Liver (tissue), 9 donors: ENCODE data around the gene DCTN3. TPM values are rescaled to one million over a fixed set of nuclear protein-coding genes. Genes with fewer than 3 reads are reported as not detected.

Source experiments
- DNase-seq: peaks from one replicate; pipeline ENCODE4 v3.0.0-alpha.2; 2017; ENCODE audit warnings: low spot score
- H3K27ac ChIP-seq, 2 donors: one replicate each; pipeline ENCODE4 v1.7.0; 2013; ENCODE audit warnings: inconsistent platforms in 2 of 2, low read length in 2 of 2, control low read depth in 1 of 2, low read depth in 1 of 2, mild to moderate bottlenecking in 1 of 2
- H3K27me3 ChIP-seq, 4 donors: one replicate each; pipeline versions ENCODE4 v1.6.1 to v1.7.0; 2013; ENCODE audit warnings: low read length in 3 of 4, inconsistent platforms in 1 of 4, mild to moderate bottlenecking in 1 of 4, moderate library complexity in 1 of 4; ENCODE audit not compliant: control insufficient read depth in 4 of 4, insufficient read depth in 4 of 4
- H3K36me3 ChIP-seq, 4 donors: one replicate each; pipeline versions ENCODE4 v1.6.1 to v1.7.0; 2013; ENCODE audit warnings: low read length in 3 of 4, mild to moderate bottlenecking in 3 of 4, low read depth in 1 of 4, moderate library complexity in 1 of 4; ENCODE audit not compliant: control insufficient read depth in 4 of 4, insufficient read depth in 3 of 4
- H3K4me1 ChIP-seq, 4 donors: one replicate each; pipeline versions ENCODE4 v1.6.1 to v1.7.0; 2013; ENCODE audit warnings: low read length in 3 of 4, mild to moderate bottlenecking in 3 of 4, moderate library complexity in 1 of 4; ENCODE audit not compliant: control insufficient read depth in 4 of 4, insufficient read depth in 4 of 4
- H3K4me3 ChIP-seq, 3 donors: one replicate each; pipeline versions ENCODE4 v1.6.1 to v1.7.0; 2013; ENCODE audit warnings: low read length in 3 of 3, control low read depth in 1 of 3, low read depth in 1 of 3, mild to moderate bottlenecking in 1 of 3
- H3K9ac ChIP-seq, 2 donors: one replicate each; pipeline ENCODE4 v1.7.0; 2013; ENCODE audit warnings: low read length in 2 of 2, mild to moderate bottlenecking in 2 of 2, moderate library complexity in 2 of 2, control low read depth in 1 of 2, low read depth in 1 of 2
- H3K9me3 ChIP-seq, 4 donors: one replicate each; pipeline versions ENCODE4 v1.6.1 to v1.7.0; 2013; ENCODE audit warnings: low read length in 3 of 4; ENCODE audit not compliant: control insufficient read depth in 4 of 4
- EGR1 ChIP-seq, 2 donors: IDR thresholded peaks; 2 replicates each; pipeline ENCODE4 v1.6.1; 2016 to 2018; ENCODE audit warnings: antibody characterized with exemption in 2 of 2, low read depth in 2 of 2
- FOXA1 ChIP-seq: IDR thresholded peaks from 2 replicates; pipeline ENCODE4 v1.6.1; 2016; ENCODE audit warnings: antibody characterized with exemption
- FOXA2 ChIP-seq: IDR thresholded peaks from 2 replicates; pipeline ENCODE4 v1.6.1; 2016; ENCODE audit warnings: antibody characterized with exemption
- GABPA ChIP-seq, 2 donors: IDR thresholded peaks in 1 of 2; conservative IDR thresholded peaks in 1 of 2; 2 replicates each; pipeline ENCODE4 v1.6.1; 2016; ENCODE audit warnings: antibody characterized with exemption in 2 of 2, mild to moderate bottlenecking in 1 of 2, moderate library complexity in 1 of 2
- HNF4A ChIP-seq, 2 donors: conservative IDR thresholded peaks; 2 replicates each; pipeline ENCODE4 v1.6.1; 2016; ENCODE audit warnings: antibody characterized with exemption in 2 of 2, mild to moderate bottlenecking in 2 of 2
- HNF4G ChIP-seq: IDR thresholded peaks from 2 replicates; pipeline ENCODE4 v1.6.1; 2016; ENCODE audit warnings: antibody characterized with exemption
- JUND ChIP-seq, 2 donors: IDR thresholded peaks; 2 replicates each; pipeline ENCODE4 v1.6.1; 2016; ENCODE audit warnings: antibody characterized with exemption in 2 of 2
- MAX ChIP-seq: IDR thresholded peaks from 2 replicates; pipeline ENCODE4 v1.6.1; 2016; ENCODE audit warnings: antibody characterized with exemption
- RAD21 ChIP-seq, 2 donors: IDR thresholded peaks; 2 replicates each; pipeline ENCODE4 v1.6.1; 2016; ENCODE audit warnings: antibody characterized with exemption in 2 of 2, mild to moderate bottlenecking in 2 of 2
- RXRA ChIP-seq, 2 donors: IDR thresholded peaks; 2 replicates each; pipeline ENCODE4 v1.6.1; 2017 to 2018; ENCODE audit warnings: antibody characterized with exemption in 2 of 2, mild to moderate bottlenecking in 1 of 2
- TAF1 ChIP-seq: conservative IDR thresholded peaks from 2 replicates; pipeline ENCODE4 v1.6.1; 2016; ENCODE audit warnings: antibody characterized with exemption, mild to moderate bottlenecking
- YY1 ChIP-seq: IDR thresholded peaks from 2 replicates; pipeline ENCODE4 v1.6.1; 2016; ENCODE audit warnings: antibody characterized with exemption, mild to moderate bottlenecking
- ZBTB33 ChIP-seq: IDR thresholded peaks from 2 replicates; pipeline ENCODE4 v1.6.1; 2016; ENCODE audit warnings: antibody characterized with exemption
- WGBS: extraction: QIAGEN DNeasy Blood & Tissue Kit; methylation state at CpG from one replicate; pipeline ENCODE4 v1.1.7; 2013; 5-methylcytosine and 5-hydroxymethylcytosine counted together
- polyA plus RNA-seq, 2 donors: library from polyadenylated mRNA; stranded (reverse) in 1 of 2; unstranded in 1 of 2; fragments of 200-250 nt in 1 of 2; fragments of >200 nt in 1 of 2; fragmentation: Nextera tagmentation in 1 of 2; extraction: Ambion mirVana in 1 of 2; gene quantifications; one replicate each; pipeline versions ENCODE4 v1.2.1 to v1.2.3, GENCODE V29; 2013 to 2015
- total RNA-seq, 2 donors: library from RNA; depleted of rRNA; stranded (reverse); fragments of >200 nt; gene quantifications; one replicate each; pipeline ENCODE4 v1.2.3, GENCODE V29; 2014
- TF ChIP-seq, protein P1 (sequence below): fragments of 150-350 bp; IDR thresholded peaks from 2 replicates; pipeline ENCODE4 v1.5.1; 2017; ENCODE audit warnings: improper control_type of control experiment, low read depth, low read length; ENCODE audit not compliant: missing input control
- TF ChIP-seq, protein P2 (sequence below): IDR thresholded peaks from 2 replicates; pipeline ENCODE4 v1.6.1; 2016; ENCODE audit warnings: antibody characterized with exemption, mild to moderate bottlenecking
- donor health status: healthy.
- donor health status: healthy.
- donor health status: healthy.
- donor health status: healthy.
- donor health status: healthy.

DCTN3 gene
- total and polyA plus RNA-seq, 4 donors, result 24.9 to 51.9 (median 46.7) TPM

- no peaks in the 10 kb centered on the region for H3K9me3 ChIP-seq
- H3K4me3 ChIP-seq, result peak within 1 kb of the TSS; percentile 74 to 95 (median 87)
- peak within 1 kb of the TSS; percentile 81 to 90 for H3K27ac ChIP-seq
- peak; percentile 90 for DNase-seq
- H3K4me1 ChIP-seq, result peaks cover 11 to 29% (median 23%) of the 10 kb centered on the region in 4 donors
- H3K9ac ChIP-seq, result peak within 1 kb of the TSS; percentile 85 to 87
- TF ChIP-seq, protein P1, sequence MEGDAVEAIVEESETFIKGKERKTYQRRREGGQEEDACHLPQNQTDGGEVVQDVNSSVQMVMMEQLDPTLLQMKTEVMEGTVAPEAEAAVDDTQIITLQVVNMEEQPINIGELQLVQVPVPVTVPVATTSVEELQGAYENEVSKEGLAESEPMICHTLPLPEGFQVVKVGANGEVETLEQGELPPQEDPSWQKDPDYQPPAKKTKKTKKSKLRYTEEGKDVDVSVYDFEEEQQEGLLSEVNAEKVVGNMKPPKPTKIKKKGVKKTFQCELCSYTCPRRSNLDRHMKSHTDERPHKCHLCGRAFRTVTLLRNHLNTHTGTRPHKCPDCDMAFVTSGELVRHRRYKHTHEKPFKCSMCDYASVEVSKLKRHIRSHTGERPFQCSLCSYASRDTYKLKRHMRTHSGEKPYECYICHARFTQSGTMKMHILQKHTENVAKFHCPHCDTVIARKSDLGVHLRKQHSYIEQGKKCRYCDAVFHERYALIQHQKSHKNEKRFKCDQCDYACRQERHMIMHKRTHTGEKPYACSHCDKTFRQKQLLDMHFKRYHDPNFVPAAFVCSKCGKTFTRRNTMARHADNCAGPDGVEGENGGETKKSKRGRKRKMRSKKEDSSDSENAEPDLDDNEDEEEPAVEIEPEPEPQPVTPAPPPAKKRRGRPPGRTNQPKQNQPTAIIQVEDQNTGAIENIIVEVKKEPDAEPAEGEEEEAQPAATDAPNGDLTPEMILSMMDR, result no peak
- TF ChIP-seq YY1 (peak; percentile 91), RAD21 (IDR thresholded peaks at IDR 0.05) (peak in 1 of 2 donors; percentile 14), FOXA2 (no peak), HNF4A (conservative IDR thresholded peaks at IDR 0.05) (no peak), JUND (IDR thresholded peaks at IDR 0.05) (no peak), RXRA (IDR thresholded peaks at IDR 0.05) (no peak), FOXA1 (no peak), TAF1 (peak; percentile 62), ZBTB33 (no peak)
- TF ChIP-seq, protein P2, sequence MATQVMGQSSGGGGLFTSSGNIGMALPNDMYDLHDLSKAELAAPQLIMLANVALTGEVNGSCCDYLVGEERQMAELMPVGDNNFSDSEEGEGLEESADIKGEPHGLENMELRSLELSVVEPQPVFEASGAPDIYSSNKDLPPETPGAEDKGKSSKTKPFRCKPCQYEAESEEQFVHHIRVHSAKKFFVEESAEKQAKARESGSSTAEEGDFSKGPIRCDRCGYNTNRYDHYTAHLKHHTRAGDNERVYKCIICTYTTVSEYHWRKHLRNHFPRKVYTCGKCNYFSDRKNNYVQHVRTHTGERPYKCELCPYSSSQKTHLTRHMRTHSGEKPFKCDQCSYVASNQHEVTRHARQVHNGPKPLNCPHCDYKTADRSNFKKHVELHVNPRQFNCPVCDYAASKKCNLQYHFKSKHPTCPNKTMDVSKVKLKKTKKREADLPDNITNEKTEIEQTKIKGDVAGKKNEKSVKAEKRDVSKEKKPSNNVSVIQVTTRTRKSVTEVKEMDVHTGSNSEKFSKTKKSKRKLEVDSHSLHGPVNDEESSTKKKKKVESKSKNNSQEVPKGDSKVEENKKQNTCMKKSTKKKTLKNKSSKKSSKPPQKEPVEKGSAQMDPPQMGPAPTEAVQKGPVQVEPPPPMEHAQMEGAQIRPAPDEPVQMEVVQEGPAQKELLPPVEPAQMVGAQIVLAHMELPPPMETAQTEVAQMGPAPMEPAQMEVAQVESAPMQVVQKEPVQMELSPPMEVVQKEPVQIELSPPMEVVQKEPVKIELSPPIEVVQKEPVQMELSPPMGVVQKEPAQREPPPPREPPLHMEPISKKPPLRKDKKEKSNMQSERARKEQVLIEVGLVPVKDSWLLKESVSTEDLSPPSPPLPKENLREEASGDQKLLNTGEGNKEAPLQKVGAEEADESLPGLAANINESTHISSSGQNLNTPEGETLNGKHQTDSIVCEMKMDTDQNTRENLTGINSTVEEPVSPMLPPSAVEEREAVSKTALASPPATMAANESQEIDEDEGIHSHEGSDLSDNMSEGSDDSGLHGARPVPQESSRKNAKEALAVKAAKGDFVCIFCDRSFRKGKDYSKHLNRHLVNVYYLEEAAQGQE, result peak; percentile 57
- WGBS, result under 1% methylated on average over 77 of the region's 77 CpGs
- H3K36me3 ChIP-seq, result peaks cover 0 to 24% (median 11%) of the 10 kb centered on the region in 4 donors
- H3K27me3 ChIP-seq, result no peaks in the 10 kb centered on the region
Observed at GRCh38 chr9:34611811-34612787, 8.2 kb downstream of the DCTN3 start, which contains the start of gene RPP25L. Gene RPP25L (minus strand): TSS chr9:34612097. CDS start chr9:34611296, 801 bp downstream.

DNA sequence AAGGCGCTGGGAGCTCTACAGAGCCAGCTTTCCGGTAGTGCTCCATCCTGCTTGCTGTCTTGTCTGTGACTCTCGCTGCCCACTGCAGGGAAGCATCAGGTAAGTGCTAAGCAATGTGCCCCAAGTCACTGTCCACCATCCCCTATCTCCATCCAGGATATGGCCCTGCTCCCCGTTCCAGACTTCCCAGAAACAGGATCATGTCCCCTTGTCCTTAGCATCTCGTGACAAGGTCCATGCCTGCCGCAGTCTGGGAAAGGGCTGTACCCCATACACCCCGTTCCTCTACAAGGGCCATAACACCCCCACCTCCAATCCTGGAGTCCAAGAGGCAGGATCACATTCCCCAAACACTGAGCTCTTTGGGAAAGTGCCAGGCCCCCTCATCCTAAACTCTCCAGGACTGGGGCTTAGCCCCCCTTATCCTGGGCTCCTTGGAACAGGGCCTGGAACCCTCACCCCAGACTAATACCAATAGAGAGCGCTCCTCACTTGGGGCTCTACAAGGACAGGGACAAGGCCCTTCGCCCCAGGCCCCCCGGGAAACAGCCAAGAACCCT is 9.0 kb downstream of the DCTN3 start:
- 55% methylated on average over 10 of the region's 10 CpGs for WGBS
- no peak for DNase-seq
- Histone ChIP-seq H3K27me3 (no peaks in the 10 kb centered on the region), H3K27ac (peak overlapping the region; percentile 81 to 90), H3K36me3 (peaks cover 0 to 16% (median 4%) of the 10 kb centered on the region in 4 donors), H3K9me3 (no peaks in the 10 kb centered on the region), H3K9ac (peak overlapping the region; percentile 85 to 87), H3K4me3 (peak overlapping the region; percentile 74 to 95 (median 87)), H3K4me1 (peaks cover 14 to 30% (median 27%) of the 10 kb centered on the region in 4 donors)
- TF ChIP-seq FOXA2 (no peak), TAF1 (no peak), HNF4G (no peak), FOXA1 (no peak), ZBTB33 (no peak), JUND (IDR thresholded peaks at IDR 0.05) (no peak), GABPA (IDR thresholded peaks at IDR 0.05 in 1 of 2, conservative IDR thresholded peaks at IDR 0.05 in 1 of 2) (no peak), MAX (no peak), YY1 (no peak), EGR1 (IDR thresholded peaks at IDR 0.05; ENCODE audit: low read depth in 2 of 2) (no peak)
- TF ChIP-seq, protein P2, result no peak
